H1 (cell line): Measurements from ENCODE around the gene LRRC15. TPM values are rescaled to one million over a fixed set of nuclear protein-coding genes. Genes with fewer than 3 reads are reported as not detected.

Experiments
- CTCF ChIA-PET: fragments of 300-600 bp; sonication (Branson Sonifier 250); formaldehyde crosslinking; loops from one replicate; lab custom pipeline; 2021; ENCODE audit not compliant: partially characterized antibody; lab: Charles Lee
- POLR2A ChIA-PET: fragments of 300-600 bp; sonication (Branson Sonifier 250); formaldehyde crosslinking; loops from one replicate; lab custom pipeline; 2021; ENCODE audit warnings: inconsistent platforms; ENCODE audit not compliant: partially characterized antibody; lab: Charles Lee
- DNase-seq, 2 experiments: peaks; one replicate each; pipeline versions ENCODE4 v3.0.0 to v3.0.0-alpha.2; 2010 to 2022; ENCODE audit warnings: low spot score in 2 of 2, low read depth in 1 of 2, mixed read lengths in 1 of 2
- FAIRE-seq: peaks from 2 replicates; lab custom pipeline; 2011; peaks lifted over from hg19 to GRCh38; lab: Jason Lieb, UNC
- H2AFZ ChIP-seq: 2 replicates; pipeline ENCODE4 v1.8.1; 2012; ENCODE audit warnings: low read length, inconsistent platforms
- H2AK5ac ChIP-seq: 2 replicates; pipeline ENCODE4 v1.6.1; 2013; ENCODE audit warnings: low read depth, low read length
- H2BK120ac ChIP-seq: replicated peaks from 2 replicates; pipeline ENCODE3; 2013; ENCODE audit warnings: low read depth, low read length, inconsistent platforms
- H2BK12ac ChIP-seq: 2 replicates; pipeline ENCODE4 v1.6.1; 2013; ENCODE audit warnings: low read depth, low read length
- H2BK15ac ChIP-seq: 2 replicates; pipeline ENCODE4 v1.6.1; 2013; ENCODE audit warnings: low read length
- H2BK20ac ChIP-seq: 2 replicates; pipeline ENCODE4 v1.6.1; 2013; ENCODE audit warnings: low read length
- H2BK5ac ChIP-seq: 2 replicates; pipeline ENCODE4 v1.6.1; 2013; ENCODE audit warnings: low read depth, low read length
- H3K14ac ChIP-seq: 2 replicates; pipeline ENCODE4 v1.6.1; 2013; ENCODE audit warnings: inconsistent platforms; ENCODE audit not compliant: insufficient read length
- H3K18ac ChIP-seq: 2 replicates; pipeline ENCODE4 v1.6.1; 2013; ENCODE audit warnings: low read length; ENCODE audit errors: extremely low read depth
- H3K23ac ChIP-seq: 2 replicates; pipeline ENCODE4 v1.6.1; 2013; ENCODE audit warnings: inconsistent platforms; ENCODE audit not compliant: insufficient read length
- H3K23me2 ChIP-seq: 2 replicates; pipeline ENCODE4 v1.6.1; 2013; ENCODE audit warnings: low read depth, low read length
- H3K27ac ChIP-seq: 2 replicates; pipeline ENCODE4 v1.6.1; 2011; ENCODE audit warnings: low read depth, low read length, inconsistent platforms
- H3K27me3 ChIP-seq, 4 experiments: replicated peaks in 1 of 4; 1 replicate in 1 of 4; 2 replicates in 3 of 4; pipeline versions ENCODE4 v1.6.1 to v1.8.1; 2011 to 2013; ENCODE audit warnings: low read length in 3 of 4, mild to moderate bottlenecking in 3 of 4, inconsistent platforms in 2 of 4, mixed read lengths in 2 of 4, moderate library complexity in 1 of 4; ENCODE audit not compliant: control insufficient read depth in 3 of 4, insufficient read depth in 3 of 4; ENCODE audit errors: extremely low read depth in 1 of 4
- H3K36me3 ChIP-seq, 4 experiments: 2 replicates each; pipeline versions ENCODE4 v1.6.1 to v1.8.1; 2011 to 2013; ENCODE audit warnings: mild to moderate bottlenecking in 4 of 4, low read length in 3 of 4, moderate library complexity in 2 of 4, control low read depth in 1 of 4, inconsistent platforms in 1 of 4; ENCODE audit not compliant: insufficient read depth in 4 of 4, control insufficient read depth in 2 of 4
- H3K4ac ChIP-seq: replicated peaks from 2 replicates; pipeline ENCODE3; 2013; ENCODE audit warnings: low read length, low read depth, mixed read lengths, inconsistent platforms; ENCODE audit not compliant: insufficient read length
- H3K4me1 ChIP-seq, 4 experiments: replicated peaks in 1 of 4; 1 replicate in 1 of 4; 2 replicates in 3 of 4; pipeline versions ENCODE4 v1.6.1 to v1.8.1; 2011 to 2013; ENCODE audit warnings: low read length in 3 of 4, inconsistent platforms in 2 of 4, mixed read lengths in 1 of 4; ENCODE audit not compliant: insufficient read depth in 4 of 4, control insufficient read depth in 3 of 4
- H3K4me2 ChIP-seq, 2 experiments: 2 replicates each; pipeline versions ENCODE4 v1.6.1 to v1.8.1; 2011 to 2013; ENCODE audit warnings: low read depth in 2 of 2, low read length in 2 of 2, control low read depth in 1 of 2, inconsistent platforms in 1 of 2, mild to moderate bottlenecking in 1 of 2; ENCODE audit not compliant: insufficient read depth in 1 of 2
- H3K4me3 ChIP-seq, 4 experiments: fragments of 200-600, 300-600 bp in 1 of 4; sonication (generic), shearing (Covaris generic), sonication (Bioruptor Twin) in 1 of 4; 2 replicates each; pipeline versions ENCODE4 v1.5.1 to v1.8.1; 2011 to 2016; ENCODE audit warnings: low read length in 4 of 4, low read depth in 3 of 4, control low read depth in 2 of 4, inconsistent platforms in 2 of 4, mild to moderate bottlenecking in 2 of 4, mixed read lengths in 1 of 4, moderate library complexity in 1 of 4; ENCODE audit not compliant: insufficient read depth in 2 of 4; ENCODE audit errors: extremely low read depth in 1 of 4
- H3K56ac ChIP-seq: replicated peaks from 2 replicates; pipeline ENCODE3; 2013; ENCODE audit warnings: low read depth, mild to moderate bottlenecking, mixed read lengths, low read length, inconsistent platforms; ENCODE audit not compliant: insufficient read length
- H3K79me1 ChIP-seq: 2 replicates; pipeline ENCODE4 v1.6.1; 2013; ENCODE audit warnings: low read depth, low read length, control low read depth
- H3K79me2 ChIP-seq, 2 experiments: 2 replicates each; pipeline versions ENCODE4 v1.6.1 to v1.8.1; 2012 to 2013; ENCODE audit warnings: low read length in 2 of 2, mild to moderate bottlenecking in 2 of 2, inconsistent platforms in 1 of 2; ENCODE audit not compliant: insufficient read depth in 2 of 2, control insufficient read depth in 1 of 2
- H3K9ac ChIP-seq, 4 experiments: replicated peaks in 1 of 4; 1 replicate in 1 of 4; 2 replicates in 3 of 4; pipeline versions ENCODE4 v1.6.1 to v1.8.1; 2011 to 2013; ENCODE audit warnings: low read depth in 3 of 4, low read length in 3 of 4, control low read depth in 2 of 4, mild to moderate bottlenecking in 2 of 4, moderate library complexity in 2 of 4, inconsistent platforms in 1 of 4; ENCODE audit errors: extremely low read depth in 1 of 4
- H3K9me3 ChIP-seq, 2 experiments: 2 replicates each; pipeline versions ENCODE4 v1.6.1 to v1.8.1; 2012 to 2013; ENCODE audit warnings: mild to moderate bottlenecking in 2 of 2, moderate library complexity in 2 of 2, control low read depth in 1 of 2, inconsistent platforms in 1 of 2, low read depth in 1 of 2, low read length in 1 of 2, mixed read lengths in 1 of 2; ENCODE audit not compliant: insufficient read depth in 2 of 2
- H4K20me1 ChIP-seq, 2 experiments: replicated peaks in 1 of 2; 2 replicates each; pipeline versions ENCODE3 to v1.8.1; 2011 to 2013; ENCODE audit warnings: inconsistent platforms in 2 of 2, low read length in 2 of 2, mild to moderate bottlenecking in 1 of 2; ENCODE audit not compliant: insufficient read depth in 2 of 2, control insufficient read depth in 1 of 2
- H4K5ac ChIP-seq: 2 replicates; pipeline ENCODE4 v1.6.1; 2013; ENCODE audit warnings: low read length, low read depth, mixed read lengths, inconsistent platforms; ENCODE audit not compliant: insufficient read length
- H4K8ac ChIP-seq: 2 replicates; pipeline ENCODE4 v1.8.0; 2013; ENCODE audit warnings: mild to moderate bottlenecking, moderate library complexity, low read length, inconsistent platforms; ENCODE audit not compliant: insufficient read depth; ENCODE audit errors: extremely low read depth
- H4K91ac ChIP-seq: replicated peaks from 2 replicates; pipeline ENCODE3; 2013; ENCODE audit warnings: low read length, mixed read lengths, inconsistent platforms; ENCODE audit not compliant: insufficient read length
- SUZ12 ChIP-seq: fragments of 200-600 bp; sonication (generic); IDR thresholded peaks from 2 replicates; pipeline ENCODE4 v1.6.1; 2012; ENCODE audit warnings: mild to moderate bottlenecking, inconsistent platforms, low read length, moderate library complexity, mixed read lengths
- WGBS, 2 experiments: shearing (Covaris generic) in 1 of 2; methylation state at CpG; one replicate each; pipeline versions ENCODE4 v1.1.6 to v1.1.7; 2013 to 2015; ENCODE audit warnings: low lambda C conversion rate in 2 of 2, mixed read lengths in 2 of 2, inconsistent platforms in 1 of 2, low coverage in 1 of 2, missing lambda C conversion rate in 1 of 2; ENCODE audit not compliant: insufficient replicate concordance in 2 of 2, insufficient coverage in 1 of 2, insufficient read length in 1 of 2; ENCODE audit errors: extremely low coverage in 1 of 2, missing lambda C conversion rate in 1 of 2; 5-methylcytosine and 5-hydroxymethylcytosine counted together
- polyA plus RNA-seq, 7 experiments: library from polyadenylated mRNA; depleted of rRNA in 3 of 7; stranded (reverse) in 5 of 7; unstranded in 2 of 7; fragments of >200 nt in 5 of 7; fragments of 200-250 nt in 2 of 7; gene quantifications; 1 replicate in 5 of 7; 2 replicates in 1 of 7; 4 replicates in 1 of 7; pipeline versions ENCODE4 v1.2.1 to v1.2.3, GENCODE V29; 2011 to 2013; ENCODE audit warnings: missing spikeins in 2 of 7, mixed read lengths in 2 of 7
- total RNA-seq: library from RNA; stranded (reverse); fragmentation: NEBNext Ultra II Directional; extraction: Animal tissue kit (Norgen Biotek cat#: 25700); gene quantifications from 2 replicates; pipeline ENCODE4 v1.2.1, GENCODE V29; 2021
- TF ChIP-seq, protein P1 (sequence below): IDR thresholded peaks from 2 replicates; pipeline ENCODE4 v1.6.1; 2012; ENCODE audit warnings: inconsistent platforms

LRRC15 gene
- total and polyA plus RNA-seq, 2 of the 8 experiments (the other 6 are each of a cell fraction or from before 2014, with no cell fraction given), result 0.15 to 0.37 TPM

DNA sequence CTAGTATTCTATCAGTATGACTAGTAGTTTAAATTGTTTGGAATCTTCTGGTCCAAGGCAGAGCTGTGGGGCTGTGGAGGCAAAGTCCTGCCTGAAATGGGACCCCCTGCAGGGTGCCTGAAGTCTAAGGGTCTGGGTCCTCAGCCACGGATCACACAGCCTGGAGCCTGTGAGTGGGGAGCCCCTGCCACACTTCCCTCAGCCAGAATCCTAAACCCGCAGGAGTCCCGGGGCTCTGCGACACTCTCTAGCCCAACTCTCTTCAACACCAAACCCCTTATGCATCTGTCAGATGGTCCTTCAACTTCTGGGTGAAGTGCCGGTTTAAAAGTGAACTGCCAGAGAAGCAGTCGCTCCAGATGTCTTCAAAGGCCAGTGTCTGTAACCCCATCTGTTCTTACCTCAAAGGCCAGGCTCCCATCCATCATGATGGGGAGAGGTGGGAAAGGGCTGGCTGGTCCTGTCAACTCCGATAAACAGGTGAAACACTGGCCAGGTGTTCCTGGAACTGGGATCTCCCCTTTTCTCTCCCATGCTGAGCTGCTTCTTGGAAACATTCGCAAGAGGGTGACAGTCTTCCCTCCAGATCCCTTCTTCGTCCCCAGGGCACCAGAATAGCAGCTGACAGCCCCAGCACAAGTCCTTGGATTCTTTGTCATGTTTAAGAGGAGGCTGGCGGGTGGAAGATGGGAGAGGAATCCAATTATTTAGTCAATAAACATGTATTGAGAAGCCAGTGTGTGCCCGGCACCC is 64.0 kb downstream of the LRRC15 start:
- H2AFZ ChIP-seq, result no peak overlapping the region
- POLR2A ChIA-PET, result interaction anchor here (1.4 to 1.5 kb wide), 2 partner anchors 9 to 17 kb away, joined by 3 to 4 read pairs; no protein-coding TSS in a partner anchor
- peak overlapping the region in 1 of 2 experiments; percentile 9; a peak in 1 of 4 replicates for H3K4me2 ChIP-seq

More for the DNA sequence above, 64.0 kb downstream of the LRRC15 start:
- no peak overlapping the region for H3K4me3 ChIP-seq
- H3K23ac ChIP-seq, result no peak overlapping the region
- H2AK5ac ChIP-seq, result no peak overlapping the region; the same call in 1 of the 2 replicates
- H4K20me1 ChIP-seq, result no peaks in the 10 kb centered on the region
- no peak for DNase-seq
- no peaks in the 10 kb centered on the region for H3K23me2 ChIP-seq
- H3K14ac ChIP-seq, result no peak overlapping the region
- no peaks in the 10 kb centered on the region for H3K36me3 ChIP-seq
- H3K9ac ChIP-seq, result no peak overlapping the region
- peak overlapping the region; percentile 23; the same call in 1 of the 2 replicates for H2BK20ac ChIP-seq
- no peak overlapping the region for H3K4ac ChIP-seq
- 76% methylated on average over 11 of the region's 11 CpGs; no CpG with 5 or more reads in 1 of the 2 experiments for WGBS, 2 experiments
- no peaks in the 10 kb centered on the region for H3K79me2 ChIP-seq
- H2BK15ac ChIP-seq, result no peak overlapping the region
- no peak overlapping the region for H3K56ac ChIP-seq
- H3K4me1 ChIP-seq, result peaks cover 3 to 22% (median 13%) of the 10 kb centered on the region in 4 experiments
- no peak overlapping the region for H4K8ac ChIP-seq
- H3K27ac ChIP-seq, result no peak overlapping the region
- no peak overlapping the region; the same call in 1 of the 2 replicates for H2BK12ac ChIP-seq
- no peaks in the 10 kb centered on the region for H3K9me3 ChIP-seq
- H2BK120ac ChIP-seq, result no peak overlapping the region
- CTCF ChIA-PET, result interaction anchor here (1.1 to 2.6 kb wide), 5 partner anchors 10 to 35 kb away, joined by 3 to 11 read pairs (median 6); no protein-coding TSS in a partner anchor
- no peaks in the 10 kb centered on the region for H3K79me1 ChIP-seq
- TF ChIP-seq, protein P1, sequence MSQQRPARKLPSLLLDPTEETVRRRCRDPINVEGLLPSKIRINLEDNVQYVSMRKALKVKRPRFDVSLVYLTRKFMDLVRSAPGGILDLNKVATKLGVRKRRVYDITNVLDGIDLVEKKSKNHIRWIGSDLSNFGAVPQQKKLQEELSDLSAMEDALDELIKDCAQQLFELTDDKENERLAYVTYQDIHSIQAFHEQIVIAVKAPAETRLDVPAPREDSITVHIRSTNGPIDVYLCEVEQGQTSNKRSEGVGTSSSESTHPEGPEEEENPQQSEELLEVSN, result 0 out of 2 replicates have a peak, but pooled peaks have one; percentile 14
- no peak for TF ChIP-seq SUZ12
- H3K27me3 ChIP-seq, result peaks cover 0 to 2% (median 0%) of the 10 kb centered on the region in 4 experiments; a peak in 3 of 7 replicates
- H2BK5ac ChIP-seq, result peak overlapping the region; percentile 5; the same call in 1 of the 2 replicates
- FAIRE-seq, result no peak
- peak overlapping the region; percentile 24; the same call in 1 of the 2 replicates for H3K18ac ChIP-seq
- no peak overlapping the region for H4K5ac ChIP-seq
- no peak overlapping the region for H4K91ac ChIP-seq
